B cell (primary cell): ENCODE measurements around the gene RGS19.

Experiments used
- CTCF ChIP-seq: fragments of 200-600 bp; IDR thresholded peaks from one replicate; pipeline ENCODE4 v1.8.0; 2022; ENCODE audit warnings: antibody characterized with exemption, mild to moderate bottlenecking
- EZH2 ChIP-seq: IDR thresholded peaks from 2 replicates; pipeline ENCODE4 v1.6.1; 2012; ENCODE audit warnings: borderline replicate concordance, low read depth, mild to moderate bottlenecking, moderate library complexity, low read length; ENCODE audit not compliant: insufficient read depth, poor library complexity, severe bottlenecking

- TF ChIP-seq CTCF (no peak), EZH2 (no peak)
Measured at GRCh38 chr20:64106981-64107735, 27.8 kb upstream of the RGS19 start, which contains the start of gene NPBWR2.
